NCI-H2081 (cell line): ENCODE measurements around the gene LEF1.
"Not testable (repeated sequence)": the region's sequence is repeated elsewhere in the genome, so short reads cannot be mapped to it uniquely, and the experiment has no call there.

Experiments used
- DNase-seq, 2 experiments: peaks; one replicate each; lab custom pipeline; 2025; lab: John Stamatoyannopoulos, UW

LEF1 gene

DNA sequence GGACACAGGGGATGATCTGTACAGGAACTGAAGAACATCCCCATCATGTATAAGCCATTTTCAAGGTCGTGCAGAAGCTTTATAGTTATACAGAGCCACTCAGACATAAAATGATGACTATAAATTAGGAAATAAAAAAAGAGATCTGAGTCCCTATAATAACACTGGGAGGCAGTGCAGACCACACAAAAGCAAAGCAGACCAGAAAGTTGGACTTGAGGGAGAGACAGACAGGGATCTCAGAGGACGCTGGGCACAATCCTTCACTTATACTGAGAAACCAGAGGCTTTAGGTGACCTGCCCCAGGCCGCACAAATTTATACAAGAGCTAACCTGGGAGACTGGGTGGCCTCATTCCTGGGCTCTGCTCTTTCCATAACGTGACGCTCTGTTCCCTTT is 108.6 kb downstream of the LEF1 start:
- DNase-seq, result peak in 1 of 2 experiments; percentile 2

DNA sequence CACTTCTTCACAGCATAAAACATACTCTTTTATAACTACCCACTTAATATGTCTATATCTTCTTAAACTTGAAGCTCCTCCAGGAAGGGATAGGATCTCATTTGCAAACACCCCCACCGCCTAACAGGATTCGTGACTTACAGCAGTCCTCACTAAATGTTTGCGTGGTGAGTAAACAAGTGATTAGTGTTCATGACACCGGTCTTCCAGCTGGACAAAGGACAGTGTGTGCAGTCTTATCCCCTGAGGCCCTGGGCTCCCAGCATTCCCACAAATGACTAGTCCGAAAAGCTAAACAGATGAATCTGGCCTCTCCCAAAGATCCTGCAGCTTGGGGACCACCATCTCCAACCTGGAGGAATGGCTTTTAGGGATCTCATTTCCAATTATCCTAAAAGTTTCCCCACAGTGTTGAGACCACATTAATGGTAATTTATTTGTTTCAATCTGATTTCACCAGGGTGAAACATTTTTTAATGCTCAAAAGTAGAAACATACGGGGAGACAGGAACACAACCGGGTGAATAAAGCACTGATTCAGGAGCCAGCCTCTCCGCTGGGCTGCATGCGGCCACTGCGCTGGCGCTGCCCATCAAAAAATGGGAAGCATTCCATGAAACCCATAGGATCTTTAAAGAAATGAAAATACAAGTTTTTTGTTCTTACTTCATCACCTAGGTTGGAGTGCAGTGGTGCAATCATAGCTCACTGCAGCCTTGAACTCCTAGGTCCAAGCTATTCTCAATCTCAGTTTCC is 109.9 kb downstream of the LEF1 start:
- peak in 1 of 2 experiments; percentile 15 for DNase-seq

DNA sequence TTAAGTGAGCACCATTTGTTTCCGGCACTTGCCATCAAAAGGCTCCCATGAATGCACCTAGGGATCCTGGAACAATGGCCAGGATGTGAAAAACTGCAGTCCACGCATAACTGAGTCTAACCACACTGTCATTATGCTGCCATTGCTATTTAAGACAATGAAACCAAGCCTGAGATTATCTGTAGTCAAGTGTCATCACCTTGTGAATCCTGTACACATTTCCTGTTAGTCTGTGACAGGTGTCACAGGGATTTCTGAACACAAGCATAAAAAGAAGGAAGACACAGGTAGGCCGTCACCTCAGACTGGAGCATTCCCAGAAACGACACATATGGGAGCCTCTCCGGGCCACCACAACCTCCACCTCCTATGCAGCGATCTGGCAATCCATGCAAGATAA is 112.3 kb downstream of the LEF1 start:
- no peak for DNase-seq

DNA sequence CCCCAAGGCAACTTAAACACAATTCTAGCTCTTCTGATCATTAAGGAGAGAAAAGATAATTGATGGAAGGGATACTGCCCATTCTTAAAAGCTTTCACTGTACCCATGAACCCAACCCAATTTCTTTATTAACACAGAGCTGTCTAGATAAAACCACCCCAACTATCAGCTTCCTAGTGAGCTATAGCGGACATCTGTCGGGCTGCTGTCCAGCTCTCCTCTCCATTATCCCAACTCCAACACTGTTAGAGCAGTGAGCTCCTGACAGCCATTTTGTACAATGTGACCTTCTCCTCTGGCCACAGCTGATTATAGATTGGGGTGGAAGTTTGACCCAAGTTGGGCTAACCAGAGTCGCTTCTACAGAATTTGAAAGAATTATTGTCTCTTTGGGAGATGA is 112.9 kb downstream of the LEF1 start:
- DNase-seq, result no peak

DNA sequence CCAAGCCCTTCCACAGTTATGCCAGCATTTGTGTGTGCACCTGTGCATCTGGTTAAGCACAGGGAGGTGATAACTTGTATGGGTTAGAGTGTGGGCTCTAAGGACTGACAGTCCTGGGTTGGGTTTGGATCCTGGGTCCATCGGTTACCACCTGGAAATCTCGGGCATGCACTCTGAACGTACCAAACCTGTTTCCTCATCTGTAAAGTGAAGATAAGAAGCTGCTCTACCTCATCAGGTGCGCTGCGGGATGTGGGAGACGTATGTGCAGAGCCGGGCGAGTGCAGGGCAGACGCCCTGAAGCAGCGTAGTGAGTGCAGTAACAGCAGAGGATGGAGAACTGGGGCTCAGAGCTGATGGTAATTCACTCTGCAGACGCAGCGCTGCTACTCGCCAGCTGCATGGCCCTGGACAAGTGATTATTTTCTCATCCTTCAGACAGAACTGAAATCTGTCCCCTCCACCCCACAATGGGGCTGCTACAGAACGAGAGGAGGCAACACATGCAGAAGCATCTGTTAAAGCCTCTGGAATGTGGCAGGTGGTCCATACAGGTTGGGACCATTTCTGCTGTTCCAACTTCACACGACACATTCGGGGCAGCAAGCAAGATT is 114.6 kb downstream of the LEF1 start:
- DNase-seq, result no peak

DNA sequence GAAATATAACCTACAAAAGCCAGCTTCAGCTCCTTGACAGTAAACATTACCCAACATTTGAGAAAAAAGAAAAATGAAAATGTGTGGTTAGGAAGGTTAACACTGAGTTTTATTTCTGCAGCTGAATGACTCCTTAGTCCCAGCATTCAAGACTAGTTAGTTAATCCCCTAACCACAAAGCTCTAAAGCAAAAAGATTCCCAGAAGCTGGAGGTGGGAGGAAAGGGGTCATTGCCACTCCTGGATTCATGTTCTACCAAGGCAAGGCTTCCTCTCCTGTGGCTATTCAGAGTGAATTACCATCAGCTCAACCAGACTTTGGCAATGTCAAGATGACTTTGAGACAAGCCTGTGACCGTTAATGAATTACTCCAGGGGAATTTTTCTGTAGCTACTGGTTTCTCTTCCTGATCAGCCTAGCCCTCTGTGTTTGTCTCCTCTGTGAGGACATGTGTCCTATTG is 115.5 kb downstream of the LEF1 start:
- DNase-seq, result no peak

DNA sequence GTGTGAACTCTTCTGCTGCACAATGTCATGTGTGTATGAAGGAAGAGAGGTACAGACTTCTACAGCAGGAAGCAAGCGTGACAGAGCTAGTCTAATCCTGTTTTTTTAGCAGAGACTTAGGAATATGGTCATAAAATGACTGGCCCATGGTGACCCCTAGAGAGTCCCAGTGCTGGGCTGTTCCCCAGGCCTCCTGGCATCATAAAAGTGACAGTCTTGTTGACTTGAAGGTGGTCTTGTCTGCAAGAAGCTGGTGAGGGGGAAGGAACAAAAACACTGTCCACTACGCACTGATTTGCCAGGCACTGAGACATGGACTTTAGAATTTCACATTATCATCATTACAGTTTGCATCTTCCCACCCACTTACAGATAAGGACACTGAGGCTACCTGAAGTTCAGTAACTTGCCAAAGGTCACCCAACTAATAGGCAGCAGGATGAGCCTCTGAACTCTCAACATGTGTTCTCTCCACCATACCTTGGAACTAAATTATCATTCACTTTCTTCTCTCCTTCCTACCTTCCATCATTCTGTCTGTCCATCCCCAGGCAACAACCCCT is 116.1 kb downstream of the LEF1 start:
- DNase-seq, result no peak

DNA sequence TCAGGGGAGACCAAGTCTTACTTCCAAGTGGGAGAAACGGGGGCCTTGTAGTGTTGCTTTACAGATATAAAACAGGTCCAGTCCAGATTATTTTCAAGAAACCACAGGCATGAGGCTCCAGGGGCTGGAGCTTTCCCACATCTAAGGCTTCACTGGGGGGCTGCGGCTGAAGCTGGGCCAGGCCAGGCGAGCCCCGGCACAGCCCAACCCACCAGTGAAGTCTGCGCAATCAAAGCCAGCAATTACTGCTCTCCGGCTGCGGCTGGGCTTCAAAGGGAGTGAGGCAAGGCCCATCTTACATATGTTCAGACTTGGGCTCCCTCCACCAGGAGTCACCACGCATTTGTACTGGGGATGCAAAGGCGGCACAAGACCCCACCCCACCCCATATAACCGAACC is 117.4 kb downstream of the LEF1 start:
- DNase-seq, result no peak

DNA sequence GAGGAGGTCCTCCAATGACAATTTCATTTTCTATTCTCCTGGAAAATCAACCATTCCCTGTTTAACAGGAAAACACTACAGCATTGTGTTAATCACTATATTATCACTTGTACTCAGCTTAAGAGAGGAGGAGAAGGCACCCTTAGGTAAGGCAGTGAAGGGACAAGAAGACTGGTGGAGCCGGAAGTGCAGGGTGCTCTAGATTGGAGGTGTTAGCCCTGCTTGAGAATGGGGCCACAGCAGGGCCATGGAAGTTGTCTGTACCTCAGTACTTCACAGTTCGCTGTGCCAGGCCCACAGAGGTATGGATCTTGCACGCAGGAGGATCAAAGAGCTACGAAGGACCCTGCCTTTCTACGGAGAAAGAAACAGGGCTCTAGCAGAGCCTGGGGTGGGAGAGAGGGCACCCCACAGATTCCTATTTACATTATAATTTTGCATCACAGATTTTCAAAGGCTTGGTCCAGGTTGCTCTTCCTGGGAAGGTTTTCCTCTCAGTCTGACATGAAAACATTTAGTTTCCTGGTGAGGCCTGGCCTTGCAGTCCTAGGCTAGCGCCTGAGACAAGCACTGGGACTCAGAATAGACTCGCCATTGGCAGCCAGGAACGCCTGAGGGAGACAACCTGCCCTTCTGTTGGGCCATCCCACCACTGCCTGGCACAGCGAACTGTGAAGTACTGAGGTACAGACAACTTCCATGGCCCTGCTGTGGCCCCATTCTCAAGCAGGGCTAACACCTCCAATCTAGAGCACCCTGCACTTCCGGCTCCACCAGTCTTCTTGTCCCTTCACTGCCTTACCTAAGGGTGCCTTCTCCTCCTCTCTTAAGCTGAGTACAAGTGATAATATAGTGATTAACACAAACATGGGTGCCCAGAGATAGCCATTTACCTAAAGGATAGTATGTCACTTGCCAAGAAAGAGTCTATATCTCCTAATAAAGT is 118.3 kb downstream of the LEF1 start:
- not testable (repeated sequence) for DNase-seq

DNA sequence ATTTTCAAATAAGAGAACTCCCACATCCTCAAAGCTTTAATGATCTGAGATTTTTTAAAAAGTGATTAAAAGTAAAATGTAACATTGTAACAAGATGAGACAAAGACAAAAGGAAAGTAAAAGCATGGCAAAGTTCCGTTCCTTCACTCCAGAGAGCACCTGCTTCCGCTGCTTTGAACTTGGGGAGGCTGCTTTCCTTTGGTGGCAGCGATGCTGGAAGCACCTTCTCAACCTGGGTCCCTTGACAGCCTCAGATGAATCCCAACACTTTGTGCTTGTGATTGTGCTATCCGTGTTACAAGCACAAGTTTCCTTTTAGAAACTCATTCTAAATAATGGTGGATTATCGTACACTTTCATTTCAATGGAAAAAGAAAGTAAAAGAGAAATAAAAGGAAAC is 119.3 kb downstream of the LEF1 start:
- DNase-seq, result no peak

DNA sequence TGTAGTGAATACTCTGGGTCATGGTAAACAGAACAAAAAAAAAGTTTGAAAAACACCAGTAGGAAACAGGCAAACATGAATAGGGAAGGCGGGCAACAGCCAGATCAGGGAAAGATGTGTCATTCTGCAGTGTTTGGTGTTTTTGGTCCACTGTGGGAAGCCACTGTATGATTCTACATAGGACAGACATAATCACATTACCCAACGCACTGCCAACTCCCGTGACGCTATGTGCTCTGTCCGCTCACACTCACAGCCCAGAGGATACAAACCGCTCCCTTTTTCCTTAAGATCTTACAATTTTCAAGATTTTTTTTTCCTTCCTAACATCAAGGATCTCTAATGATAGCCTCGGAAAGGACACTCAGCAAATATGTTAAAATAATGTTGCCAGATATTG is 119.7 kb downstream of the LEF1 start:
- DNase-seq, result no peak

DNA sequence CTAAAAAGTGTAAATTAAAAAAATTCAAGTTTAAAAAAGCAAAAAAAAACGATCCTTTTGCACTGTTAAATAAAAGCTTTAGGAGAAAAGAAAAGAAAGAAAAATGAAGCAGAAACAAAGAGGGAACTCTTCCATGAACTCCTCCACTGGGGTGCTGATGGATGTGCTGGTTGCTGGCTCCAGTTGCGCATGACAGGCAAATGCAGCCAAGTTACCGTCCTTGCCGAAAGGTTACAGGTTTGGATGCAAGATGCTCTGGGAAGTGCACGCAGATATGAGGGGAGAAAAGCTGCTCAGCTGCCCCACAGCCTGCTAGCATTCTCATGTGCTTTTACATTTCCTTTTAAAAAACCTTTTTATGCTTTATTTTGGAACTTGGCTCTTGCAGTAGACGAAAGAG is 120.6 kb downstream of the LEF1 start:
- no peak for DNase-seq

DNA sequence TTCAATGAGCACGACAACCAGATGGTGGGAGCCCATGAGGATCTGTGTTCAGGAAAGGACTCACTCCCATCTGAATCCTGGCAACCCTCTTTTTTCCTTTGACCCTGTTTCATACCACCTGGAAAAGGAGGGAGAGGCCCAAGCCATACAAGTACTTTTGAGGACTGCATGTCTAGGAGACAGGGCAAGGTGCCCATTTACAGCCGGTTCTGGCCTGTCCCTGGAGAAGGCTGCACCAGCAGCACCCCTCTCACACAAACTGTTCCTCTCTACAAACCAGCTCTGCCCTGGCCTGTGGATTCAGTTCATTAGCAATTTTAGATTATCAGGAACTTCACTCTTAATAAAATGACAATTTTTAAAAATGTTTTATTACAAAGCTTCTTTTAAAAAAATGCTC is 121.5 kb downstream of the LEF1 start:
- DNase-seq, result no peak

DNA sequence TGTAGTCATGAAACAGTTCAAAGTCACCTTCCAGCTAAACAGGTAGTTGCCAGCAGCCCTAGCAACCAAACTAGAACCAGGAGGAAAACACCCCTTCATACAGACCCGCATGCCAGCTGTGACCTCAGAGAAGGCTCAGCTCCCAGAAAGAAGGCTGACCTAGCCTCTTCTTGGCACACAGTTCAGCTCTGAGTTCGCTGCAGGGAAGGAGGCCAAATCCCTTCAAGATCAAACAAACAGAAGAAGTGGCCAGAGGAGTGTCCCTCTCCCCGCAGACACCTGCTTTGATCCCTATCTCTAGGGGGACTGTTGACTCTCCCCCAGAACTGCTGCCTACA is 123.1 kb downstream of the LEF1 start:
- DNase-seq, result no peak

DNA sequence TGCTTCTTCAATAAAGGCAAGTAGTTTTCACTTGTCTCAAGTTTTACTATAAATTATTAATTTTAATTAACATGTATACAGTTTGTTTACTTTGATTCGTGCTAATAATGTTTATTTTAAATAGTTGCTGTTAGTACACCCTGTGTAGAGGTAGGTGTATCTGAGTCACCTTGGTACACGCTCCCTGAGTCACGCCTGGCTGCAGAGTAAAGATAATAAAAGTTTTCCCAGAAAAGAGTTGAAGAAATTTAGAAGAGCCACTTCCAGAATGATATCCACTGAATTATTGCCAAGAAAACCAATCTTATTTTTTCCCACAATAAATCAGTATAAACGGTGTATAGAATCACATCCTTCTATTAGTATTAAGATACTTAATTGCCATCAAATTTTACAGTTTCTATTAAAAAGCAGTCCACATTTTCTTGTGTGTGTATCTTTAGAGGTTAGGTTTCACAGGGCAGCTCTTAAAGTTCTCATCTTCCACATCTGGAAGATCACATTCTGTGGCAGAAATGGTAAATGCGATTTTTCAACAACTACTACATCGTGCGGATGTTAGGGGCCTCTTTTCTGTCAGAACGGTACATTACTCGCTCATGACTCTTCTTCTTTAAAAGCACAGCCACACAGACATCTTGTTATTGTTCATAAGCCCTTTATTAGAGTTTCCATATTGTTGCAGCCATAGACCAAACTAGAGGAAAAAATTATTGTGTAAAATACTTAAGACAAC is 123.6 kb downstream of the LEF1 start:
- no peak for DNase-seq

DNA sequence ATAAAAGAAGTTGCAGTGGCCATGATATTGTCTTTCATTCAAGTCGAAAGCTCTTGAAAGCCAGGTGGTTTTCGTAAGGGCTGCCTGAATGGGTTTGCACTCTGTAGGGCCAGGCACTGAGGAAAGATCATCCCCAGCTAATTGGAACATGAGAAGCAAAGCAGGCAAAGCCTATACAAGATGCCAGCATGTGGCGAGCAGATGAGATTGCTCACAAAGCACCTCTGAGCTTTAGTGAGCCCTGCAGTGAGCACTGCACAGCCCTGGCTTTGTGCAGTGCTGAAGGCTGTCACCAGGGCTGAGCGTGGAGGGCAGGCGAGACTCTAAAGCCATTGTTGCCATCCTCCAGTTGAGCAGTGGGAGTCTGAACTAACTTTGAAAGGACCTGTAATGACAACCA is 125.2 kb downstream of the LEF1 start:
- DNase-seq, result no peak

DNA sequence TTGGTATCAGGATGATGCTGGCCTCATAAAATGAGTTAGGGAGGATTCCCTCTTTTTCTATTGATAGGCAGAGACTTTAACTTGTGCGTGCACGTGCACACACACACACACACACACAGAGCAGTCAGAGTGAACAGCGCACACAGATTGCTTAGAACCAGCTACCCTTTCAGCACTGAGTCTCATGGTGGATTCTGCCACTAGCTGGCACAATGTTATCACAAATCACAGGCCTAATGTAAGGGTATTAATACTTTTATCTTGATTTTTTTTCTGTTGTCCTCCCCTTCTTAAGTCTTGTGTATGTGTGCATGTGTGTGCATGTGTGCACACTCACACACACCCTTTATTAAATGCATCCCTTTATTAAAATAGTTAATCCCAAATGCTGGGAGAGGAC is 125.8 kb downstream of the LEF1 start:
- DNase-seq, result no peak

DNA sequence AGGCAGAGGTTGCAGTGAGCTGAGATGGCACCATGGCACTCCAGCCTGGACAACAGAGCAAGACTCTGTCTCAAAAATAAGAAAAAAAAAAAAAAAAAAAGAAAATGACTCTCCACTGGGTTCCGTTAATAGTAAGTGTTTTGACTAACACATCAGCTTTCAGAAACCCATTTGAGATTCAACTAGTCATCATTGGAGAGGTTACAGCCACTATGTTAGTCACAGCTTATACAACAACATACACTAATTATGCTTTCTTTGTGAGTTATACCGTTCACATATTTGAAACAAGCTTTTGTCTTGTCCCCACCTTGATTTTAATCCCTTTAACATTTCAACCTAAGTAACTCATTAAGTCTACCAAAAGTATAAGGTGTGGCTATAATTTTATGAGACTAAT is 130.8 kb downstream of the LEF1 start:
- DNase-seq, result no peak

DNA sequence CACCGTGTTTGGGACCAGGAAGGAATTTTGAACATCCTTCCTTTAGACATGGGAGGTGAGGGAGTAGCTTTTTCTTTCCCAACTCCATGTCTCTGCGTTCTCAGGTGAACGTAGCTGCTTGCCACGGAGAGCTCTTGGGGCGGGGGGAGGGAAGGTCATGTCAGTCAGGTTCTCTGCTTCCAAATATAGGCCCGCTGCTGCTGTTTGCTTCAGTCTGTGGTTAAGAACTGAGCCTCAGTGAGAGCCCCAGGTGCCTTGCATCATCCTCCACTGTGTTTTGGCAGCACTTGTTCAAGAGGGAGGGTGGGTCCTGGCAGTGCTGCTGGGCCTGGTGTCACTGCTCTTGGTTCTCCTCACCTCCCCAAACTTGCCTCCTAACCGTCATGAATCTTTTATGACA is 132.5 kb downstream of the LEF1 start:
- DNase-seq, result no peak

DNA sequence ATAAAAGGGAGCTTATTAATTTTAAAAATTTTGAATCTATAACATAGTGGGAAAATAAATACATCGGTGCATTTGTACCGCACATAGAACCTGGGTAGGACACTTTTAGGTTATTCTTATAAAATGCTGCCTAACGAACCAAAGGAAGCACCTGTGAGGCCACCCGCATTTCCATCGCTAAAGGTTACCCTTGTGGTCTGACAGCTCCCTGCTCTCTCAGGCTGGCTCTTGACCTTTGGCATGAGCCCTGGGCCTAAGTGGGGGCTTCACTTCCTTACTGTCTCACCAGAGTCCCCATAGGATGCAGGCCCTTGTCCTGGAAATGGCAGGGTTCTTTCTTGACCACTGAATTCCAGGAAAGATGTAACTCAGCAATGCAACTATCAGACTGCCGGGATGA is 133.0 kb downstream of the LEF1 start:
- DNase-seq, result no peak

DNA sequence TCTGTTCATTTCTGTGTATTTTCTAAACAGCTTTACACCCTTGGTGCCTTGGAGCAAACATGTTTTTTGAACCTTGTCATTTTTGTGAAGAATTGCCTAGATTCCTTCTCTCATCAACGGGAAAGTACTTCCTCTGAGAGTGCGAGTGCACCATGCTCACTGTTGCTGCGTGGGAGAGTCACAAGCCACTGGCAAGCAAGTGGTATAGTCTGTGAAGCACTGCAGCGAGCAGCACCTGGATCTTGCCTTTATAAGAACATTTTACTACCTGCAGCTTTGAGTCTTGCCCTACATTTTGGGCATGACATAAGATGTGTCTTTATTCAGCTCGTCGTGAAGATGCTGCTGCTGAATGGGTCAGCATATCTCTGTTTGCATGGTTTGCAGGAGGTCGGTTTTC is 134.2 kb downstream of the LEF1 start:
- DNase-seq, result no peak

DNA sequence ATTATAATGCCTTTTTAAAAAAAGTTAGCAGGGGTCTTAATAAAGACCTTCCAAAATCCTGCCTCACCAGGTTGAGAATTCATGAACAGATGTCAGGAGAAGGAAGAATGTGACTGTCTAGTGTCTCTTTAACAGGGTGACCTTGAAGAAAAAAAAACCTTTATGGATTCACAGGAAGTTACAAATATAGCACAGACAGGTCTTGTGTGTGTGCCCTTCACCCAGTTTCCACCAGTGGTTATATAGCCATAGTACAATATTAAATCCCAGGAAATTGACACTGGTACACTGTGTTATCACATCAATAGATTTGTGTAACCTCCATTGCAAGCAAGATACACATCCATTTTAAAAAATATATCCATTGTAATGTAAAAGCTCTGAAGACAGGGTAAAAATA is 135.4 kb downstream of the LEF1 start:
- no peak for DNase-seq
